Testis (tissue), 2 donors: ENCODE measurements around the gene CNST.

ENCODE experiments used
- CTCF ChIP-seq, 3 experiments: fragments of 450-650 bp in 2 of 3; fragments of 200-600 bp in 1 of 3; sonication (generic) in 1 of 3; IDR thresholded peaks; one replicate each; pipeline ENCODE4 v1.5.1; 2016 to 2019; ENCODE audit warnings: antibody characterized with exemption in 3 of 3, mild to moderate bottlenecking in 2 of 3, moderate library complexity in 1 of 3
- POLR2A ChIP-seq: fragments of 450-650 bp; IDR thresholded peaks from one replicate; pipeline ENCODE4 v1.6.1; 2017; ENCODE audit warnings: antibody characterized with exemption, mild to moderate bottlenecking, moderate library complexity

- TF ChIP-seq POLR2A: no peak
- TF ChIP-seq CTCF (IDR thresholded peaks at IDR 0.05): no peak
These were observed 31.7 kb downstream of the CNST start for GRCh38 chr1:246597971-246598370.
